Natural killer cell (primary cell): ENCODE data around the gene CDKN2AIPNL. TPM values are rescaled to one million over a fixed set of nuclear protein-coding genes. Genes with fewer than 3 reads are reported as not detected.

Source experiments
- ATAC-seq, 3 donors: fragments of 150-1000 bp in 2 of 3; fragments of 200-7000 bp in 1 of 3; cut with Tn5 transposase; 1 replicate in 1 of 3; 2 replicates in 2 of 3; pipeline ENCODE4 v1.10.0; 2021; ENCODE audit warnings: mild to moderate bottlenecking in 2 of 3, moderate library complexity in 2 of 3
- DNase-seq, 2 donors: peaks; one replicate each; pipeline versions ENCODE4 v3.0.0 to v3.0.0-alpha.2; 2013 to 2021; ENCODE audit warnings: mixed read lengths in 1 of 2
- H3K27ac ChIP-seq: one replicate; pipeline ENCODE4 v1.5.1; 2013; ENCODE audit warnings: mild to moderate bottlenecking, low read length
- H3K27me3 ChIP-seq: one replicate; pipeline ENCODE4 v1.6.1; 2013; ENCODE audit warnings: low read length; ENCODE audit not compliant: control insufficient read depth, insufficient read depth
- H3K36me3 ChIP-seq: one replicate; pipeline ENCODE4 v1.6.1; 2013; ENCODE audit warnings: low read length; ENCODE audit not compliant: control insufficient read depth, insufficient read depth
- H3K4me1 ChIP-seq: one replicate; pipeline ENCODE4 v1.6.1; 2013; ENCODE audit warnings: low read length; ENCODE audit not compliant: control insufficient read depth, insufficient read depth
- H3K4me3 ChIP-seq: one replicate; pipeline ENCODE4 v1.5.1; 2013; ENCODE audit warnings: low read length
- H3K9me3 ChIP-seq: one replicate; pipeline ENCODE4 v1.6.1; 2013; ENCODE audit warnings: low read length; ENCODE audit not compliant: control insufficient read depth, insufficient read depth
- H3K27ac Mint-ChIP-seq, 2 donors: one replicate each; pipeline ENCODE4 v1.8.0; 2022; ENCODE audit warnings: mild to moderate bottlenecking in 2 of 2, mixed read lengths in 2 of 2, moderate library complexity in 1 of 2
- H3K27me3 Mint-ChIP-seq, 2 donors: one replicate each; pipeline ENCODE4 v1.8.0; 2022; ENCODE audit warnings: low read depth in 2 of 2, mixed read lengths in 2 of 2
- H3K36me3 Mint-ChIP-seq: one replicate; pipeline ENCODE4 v1.8.0; 2022; ENCODE audit warnings: mixed read lengths
- H3K4me1 Mint-ChIP-seq, 2 donors: one replicate each; pipeline ENCODE4 v1.8.0; 2022; ENCODE audit warnings: mixed read lengths in 2 of 2
- H3K4me3 Mint-ChIP-seq: one replicate; pipeline ENCODE4 v1.8.0; 2022; ENCODE audit warnings: mild to moderate bottlenecking, moderate library complexity, mixed read lengths
- H3K9me3 Mint-ChIP-seq, 2 donors: one replicate each; pipeline ENCODE4 v1.8.0; 2022; ENCODE audit warnings: mixed read lengths in 2 of 2
- WGBS: methylation state at CpG from one replicate; pipeline ENCODE4 v1.1.7; 2013; ENCODE audit warnings: missing lambda C conversion rate; ENCODE audit not compliant: insufficient coverage; 5-methylcytosine and 5-hydroxymethylcytosine counted together
- intact Hi-C: fragments of 100-400 bp; cut with micrococcal nuclease; formaldehyde crosslinking; loops from one replicate; pipeline ENCODE4 v1.14.2; 2022
- total RNA-seq, 4 donors: library from RNA; stranded (reverse); fragments of 120-200 nt in 1 of 4; gene quantifications; one replicate each; pipeline versions ENCODE4 v1.2.3 to v1.2.4, GENCODE V29; 2013 to 2022
- TF ChIP-seq, protein P1 (sequence below): fragments of 200-600 bp; IDR thresholded peaks from one replicate; pipeline ENCODE4 v1.8.0; 2022; ENCODE audit warnings: antibody characterized with exemption

The CDKN2AIPNL gene
- total RNA-seq, 3 donors from 2014 or later (not counting 1 experiment from before 2014, with no cell fraction given): 12.3 to 15.5 (median 13.4) TPM

DNA sequence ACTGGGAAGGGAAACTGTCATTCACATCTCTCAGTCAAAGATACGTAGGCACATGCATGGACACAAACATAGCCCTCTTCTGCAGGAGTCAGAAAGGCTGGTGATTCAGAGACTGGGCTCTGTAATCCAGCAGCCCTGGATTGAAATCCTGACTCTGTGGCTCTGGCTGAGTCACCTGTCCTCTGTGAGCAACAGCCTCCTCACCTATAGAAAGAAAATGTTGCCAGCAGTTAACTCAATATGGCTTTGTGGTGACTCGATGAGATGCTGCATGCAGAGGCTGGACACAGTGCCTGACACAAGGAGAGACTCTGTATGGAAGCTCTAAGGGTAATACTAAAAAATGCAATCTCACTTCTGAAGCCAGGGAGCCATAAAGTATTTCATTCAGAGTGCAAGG, 23.9 kb upstream of the CDKN2AIPNL start:
- H3K36me3 Mint-ChIP-seq: no peaks in the 10 kb centered on the region
- no peaks in the 10 kb centered on the region for H3K9me3 ChIP-seq
- peaks cover 17% of the 10 kb centered on the region for H3K4me1 ChIP-seq
- intact Hi-C loops: no loop called here
- TF ChIP-seq, protein P1, sequence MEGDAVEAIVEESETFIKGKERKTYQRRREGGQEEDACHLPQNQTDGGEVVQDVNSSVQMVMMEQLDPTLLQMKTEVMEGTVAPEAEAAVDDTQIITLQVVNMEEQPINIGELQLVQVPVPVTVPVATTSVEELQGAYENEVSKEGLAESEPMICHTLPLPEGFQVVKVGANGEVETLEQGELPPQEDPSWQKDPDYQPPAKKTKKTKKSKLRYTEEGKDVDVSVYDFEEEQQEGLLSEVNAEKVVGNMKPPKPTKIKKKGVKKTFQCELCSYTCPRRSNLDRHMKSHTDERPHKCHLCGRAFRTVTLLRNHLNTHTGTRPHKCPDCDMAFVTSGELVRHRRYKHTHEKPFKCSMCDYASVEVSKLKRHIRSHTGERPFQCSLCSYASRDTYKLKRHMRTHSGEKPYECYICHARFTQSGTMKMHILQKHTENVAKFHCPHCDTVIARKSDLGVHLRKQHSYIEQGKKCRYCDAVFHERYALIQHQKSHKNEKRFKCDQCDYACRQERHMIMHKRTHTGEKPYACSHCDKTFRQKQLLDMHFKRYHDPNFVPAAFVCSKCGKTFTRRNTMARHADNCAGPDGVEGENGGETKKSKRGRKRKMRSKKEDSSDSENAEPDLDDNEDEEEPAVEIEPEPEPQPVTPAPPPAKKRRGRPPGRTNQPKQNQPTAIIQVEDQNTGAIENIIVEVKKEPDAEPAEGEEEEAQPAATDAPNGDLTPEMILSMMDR: no peak
- H3K27me3 Mint-ChIP-seq: peaks cover 0 to 7% of the 10 kb centered on the region in 2 donors
- DNase-seq (no peak), ATAC-seq (no peak)
- no peak overlapping the region for H3K4me3 ChIP-seq
- H3K27me3 ChIP-seq: no peaks in the 10 kb centered on the region
- H3K4me1 Mint-ChIP-seq: peaks cover 12 to 13% of the 10 kb centered on the region in 2 donors
- 96% methylated on average over 2 of the region's 2 CpGs for WGBS
- no peak overlapping the region for H3K27ac ChIP-seq
- H3K27ac Mint-ChIP-seq: peak overlapping the region in 1 of 2 donors; percentile 90
- no peak overlapping the region for H3K4me3 Mint-ChIP-seq
- H3K36me3 ChIP-seq: no peaks in the 10 kb centered on the region
- no peaks in the 10 kb centered on the region for H3K9me3 Mint-ChIP-seq

DNA sequence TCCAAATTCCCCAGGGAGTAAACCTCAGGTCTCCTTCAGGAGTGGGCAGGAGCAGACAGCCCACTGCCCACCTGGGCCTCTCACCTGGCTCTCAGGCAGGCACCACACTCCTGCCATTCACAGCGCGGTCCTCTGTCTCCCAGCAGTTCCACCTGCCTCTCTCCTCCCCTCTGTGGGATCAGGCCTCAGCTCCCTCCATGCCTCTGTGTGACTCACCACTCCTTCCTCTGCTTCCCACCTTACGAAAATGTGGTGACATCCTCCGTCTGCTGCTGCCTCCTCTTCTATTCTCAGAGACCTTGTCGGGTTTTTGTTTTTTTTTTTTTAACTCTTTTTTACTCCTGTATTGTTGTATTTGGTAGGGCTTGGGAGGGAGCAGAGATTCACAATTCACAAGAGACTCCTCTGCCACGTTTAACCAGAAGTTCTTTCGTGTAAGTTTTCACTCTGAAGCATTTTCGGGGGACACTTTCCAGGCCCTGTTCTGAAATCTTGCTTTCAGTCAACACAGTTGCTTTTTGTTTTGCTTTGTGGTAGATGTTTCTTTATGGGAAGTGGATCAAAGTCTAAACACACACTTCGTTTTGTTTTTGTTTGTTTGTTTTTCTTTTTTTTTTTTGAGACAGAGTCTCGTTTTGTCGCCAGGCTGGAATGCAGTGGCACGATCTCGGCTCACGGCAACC, 21.1 kb upstream of the CDKN2AIPNL start:
- no peaks in the 10 kb centered on the region for H3K9me3 ChIP-seq
- intact Hi-C loops: no loop called here
- WGBS: 87% methylated on average over 13 of the region's 14 CpGs
- Mint-ChIP-seq H3K9me3 (no peaks in the 10 kb centered on the region), H3K36me3 (no peaks in the 10 kb centered on the region), H3K4me3 (no peak overlapping the region), H3K27ac (no peak overlapping the region), H3K4me1 (peaks cover 12 to 13% of the 10 kb centered on the region in 2 donors), H3K27me3 (peaks cover 2 to 7% of the 10 kb centered on the region in 2 donors)
- no peak overlapping the region for H3K27ac ChIP-seq
- TF ChIP-seq, protein P1: no peak
- peaks cover 17% of the 10 kb centered on the region for H3K4me1 ChIP-seq
- no peak overlapping the region for H3K4me3 ChIP-seq
- ATAC-seq (no peak), DNase-seq (no peak)
- H3K36me3 ChIP-seq: no peaks in the 10 kb centered on the region
- no peaks in the 10 kb centered on the region for H3K27me3 ChIP-seq

DNA sequence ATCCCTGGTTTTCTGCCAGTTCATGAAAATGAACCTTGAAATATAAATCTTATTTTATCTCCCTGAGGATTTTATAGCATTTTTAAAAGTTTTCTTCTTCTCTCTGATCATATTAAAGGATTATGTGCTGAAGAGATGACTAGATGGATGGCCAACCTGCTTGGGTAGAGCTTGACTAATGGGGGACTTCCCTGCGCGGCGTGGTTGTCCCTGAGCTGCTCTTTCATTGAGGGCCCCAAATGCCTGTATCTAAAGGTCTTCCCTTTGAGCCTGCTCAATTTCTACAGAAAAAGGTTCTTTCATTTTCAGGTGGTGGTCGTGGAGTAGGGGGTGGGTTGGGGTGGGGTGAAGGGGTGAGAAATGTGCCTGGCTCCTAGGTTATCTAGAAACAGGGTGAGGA, 20.5 kb upstream of the CDKN2AIPNL start:
- Mint-ChIP-seq H3K9me3 (no peaks in the 10 kb centered on the region), H3K4me3 (no peak overlapping the region), H3K27ac (no peak overlapping the region), H3K27me3 (peaks cover 2 to 7% of the 10 kb centered on the region in 2 donors), H3K4me1 (peaks cover 11 to 12% of the 10 kb centered on the region in 2 donors), H3K36me3 (no peaks in the 10 kb centered on the region)
- intact Hi-C loops: no loop called here
- WGBS: 81% methylated on average over 4 of the region's 4 CpGs
- Histone ChIP-seq H3K36me3 (no peaks in the 10 kb centered on the region), H3K27me3 (no peaks in the 10 kb centered on the region), H3K4me3 (no peak overlapping the region), H3K9me3 (no peaks in the 10 kb centered on the region), H3K27ac (no peak overlapping the region), H3K4me1 (peaks cover 12% of the 10 kb centered on the region)
- TF ChIP-seq, protein P1: no peak
- ATAC-seq (no peak), DNase-seq (no peak)
